Vagina (tissue), 2 donors: ENCODE measurements around the gene VMP1. TPM values are rescaled to one million over a fixed set of nuclear protein-coding genes. Genes with fewer than 3 reads are reported as not detected.

ENCODE experiments used
- DNase-seq, 2 donors: peaks; one replicate each; pipeline ENCODE4 v3.0.0-alpha.2; 2017; ENCODE audit errors: extremely low spot score in 2 of 2
- H3K27ac ChIP-seq: fragments of 200-600 bp; sonication (generic); one replicate; pipeline ENCODE4 v1.5.1; 2019
- H3K27me3 ChIP-seq: fragments of 200-600 bp; sonication (generic); one replicate; pipeline ENCODE4 v1.5.1; 2019
- H3K36me3 ChIP-seq, 2 donors: fragments of 200-600 bp; sonication (generic); one replicate each; pipeline ENCODE4 v1.5.1; 2017 to 2019
- H3K4me1 ChIP-seq: fragments of 200-600 bp; sonication (generic); one replicate; pipeline ENCODE4 v1.5.1; 2019
- H3K4me3 ChIP-seq, 2 donors: fragments of 200-600 bp; sonication (generic); 1 replicate in 1 of 2; 2 replicates in 1 of 2; pipeline ENCODE4 v1.5.1; 2016 to 2019
- H3K9me3 ChIP-seq: fragments of 200-600 bp; sonication (generic); one replicate; pipeline ENCODE4 v1.5.1; 2019
- CTCF ChIP-seq, 3 experiments: fragments of 450-650 bp in 2 of 3; fragments of 200-600 bp in 1 of 3; sonication (generic) in 1 of 3; IDR thresholded peaks; one replicate each; pipeline ENCODE4 v1.5.1; 2017 to 2019; ENCODE audit warnings: antibody characterized with exemption in 3 of 3, mild to moderate bottlenecking in 2 of 3, moderate library complexity in 2 of 3
- POLR2A ChIP-seq, 2 donors: fragments of 450-650 bp; IDR thresholded peaks; one replicate each; pipeline ENCODE4 v1.6.1; 2017; ENCODE audit warnings: antibody characterized with exemption in 2 of 2, mild to moderate bottlenecking in 2 of 2, moderate library complexity in 2 of 2
- POLR2AphosphoS5 ChIP-seq, 2 donors: sonication (generic); formaldehyde crosslinking; IDR thresholded peaks; one replicate each; pipeline ENCODE4 v1.9.0; 2017; ENCODE audit warnings: antibody characterized with exemption in 2 of 2, mild to moderate bottlenecking in 2 of 2, low read depth in 1 of 2; ENCODE audit not compliant: insufficient read depth in 1 of 2
- intact Hi-C: fragments of 100-400 bp; cut with DNase I; formaldehyde crosslinking; loops from one replicate; pipeline ENCODE4 v1.15.1; 2023
- total RNA-seq: library from RNA; depleted of rRNA; stranded (reverse); fragments of >200 nt; gene quantifications from one replicate; pipeline ENCODE4 v1.2.3, GENCODE V29; 2016

VMP1 gene
- total RNA-seq, 1 donor from 2014 or later = 380 TPM

DNA sequence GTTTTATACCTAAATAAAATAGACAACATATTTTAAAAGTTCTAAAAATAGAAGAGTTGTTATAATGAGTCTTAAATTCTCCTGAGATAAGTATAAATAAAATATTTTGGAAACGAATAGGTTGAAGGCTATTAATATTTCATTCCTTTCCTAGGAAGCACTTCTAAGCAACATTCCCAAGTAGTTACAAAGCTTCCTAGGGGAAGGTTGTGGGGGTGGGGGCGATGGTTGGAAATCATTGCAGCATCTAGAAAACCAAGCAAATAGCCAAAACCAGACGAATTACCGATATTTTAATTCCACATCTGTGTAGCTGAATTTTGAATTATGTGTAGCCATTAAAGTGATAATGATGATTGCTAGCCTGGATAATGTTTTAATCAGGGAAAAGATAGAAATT lies 27.1 kb upstream of the VMP1 start:
- no peaks in the 10 kb centered on the region for H3K9me3 ChIP-seq
- H3K36me3 ChIP-seq = peaks cover 4 to 95% of the 10 kb centered on the region in 2 donors
- no peak for DNase-seq
- H3K27ac ChIP-seq = no peak overlapping the region
- H3K4me1 ChIP-seq = no peaks in the 10 kb centered on the region
- intact Hi-C loops = no loop called here
- H3K4me3 ChIP-seq = no peak overlapping the region
- TF ChIP-seq POLR2AphosphoS5 (IDR thresholded peaks at IDR 0.05; ENCODE audit: insufficient read depth in 1 of 2, low read depth in 1 of 2) (no peak), POLR2A (IDR thresholded peaks at IDR 0.05) (no peak)
- H3K27me3 ChIP-seq = no peaks in the 10 kb centered on the region

GRCh38 chr17:59683283-59683682 lies 24.2 kb upstream of the VMP1 start:
- Histone ChIP-seq H3K36me3 (peaks cover 4 to 76% of the 10 kb centered on the region in 2 donors), H3K27ac (no peak overlapping the region), H3K27me3 (no peaks in the 10 kb centered on the region), H3K4me3 (no peak overlapping the region), H3K4me1 (no peaks in the 10 kb centered on the region), H3K9me3 (no peaks in the 10 kb centered on the region)
- intact Hi-C loops = no loop called here
- TF ChIP-seq POLR2A (IDR thresholded peaks at IDR 0.05) = no peak
- no peak for TF ChIP-seq POLR2AphosphoS5 (IDR thresholded peaks at IDR 0.05; ENCODE audit: insufficient read depth in 1 of 2, low read depth in 1 of 2)
- no peak for DNase-seq

DNA sequence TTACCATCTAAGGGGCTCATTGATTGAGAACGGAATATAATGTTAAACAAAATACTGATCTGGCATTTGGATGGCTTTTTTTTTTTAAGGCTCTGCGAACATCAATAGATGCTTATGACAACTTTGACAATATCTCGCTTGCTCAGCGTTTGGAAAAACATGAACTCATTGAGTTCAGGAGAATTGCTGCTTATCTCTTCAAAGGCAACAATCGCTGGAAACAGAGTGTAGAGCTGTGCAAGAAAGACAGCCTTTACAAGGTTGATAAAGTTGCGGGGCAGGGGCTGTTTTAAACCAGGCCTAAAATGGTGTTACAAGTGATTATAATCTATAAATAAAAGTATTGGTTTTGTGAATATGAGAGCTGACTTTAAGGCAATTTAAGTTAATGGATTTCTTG lies 22.5 kb upstream of the VMP1 start:
- Histone ChIP-seq H3K27me3 (no peaks in the 10 kb centered on the region), H3K36me3 (peaks cover 4 to 69% of the 10 kb centered on the region in 2 donors), H3K4me1 (no peaks in the 10 kb centered on the region), H3K27ac (no peak overlapping the region), H3K4me3 (no peak overlapping the region), H3K9me3 (no peaks in the 10 kb centered on the region)
- DNase-seq = no peak
- no peak for TF ChIP-seq CTCF (IDR thresholded peaks at IDR 0.05)
- intact Hi-C loops = no loop called here

- Histone ChIP-seq H3K27ac (no peak overlapping the region), H3K36me3 (peaks cover 0 to 58% of the 10 kb centered on the region in 2 donors), H3K9me3 (no peaks in the 10 kb centered on the region), H3K4me3 (no peak overlapping the region), H3K27me3 (no peaks in the 10 kb centered on the region), H3K4me1 (no peaks in the 10 kb centered on the region)
- intact Hi-C loops = no loop called here
- DNase-seq = no peak
- TF ChIP-seq POLR2AphosphoS5 (IDR thresholded peaks at IDR 0.05; ENCODE audit: insufficient read depth in 1 of 2, low read depth in 1 of 2) (no peak), CTCF (IDR thresholded peaks at IDR 0.05) (no peak), POLR2A (IDR thresholded peaks at IDR 0.05) (no peak)
These were observed 19.4 kb upstream of the VMP1 start for GRCh38 chr17:59688008-59688407.

GRCh38 chr17:59688496-59688895 lies 19.0 kb upstream of the VMP1 start:
- H3K4me1 ChIP-seq = no peaks in the 10 kb centered on the region
- intact Hi-C loops = no loop called here
- no peaks in the 10 kb centered on the region for H3K9me3 ChIP-seq
- no peak for TF ChIP-seq POLR2AphosphoS5 (IDR thresholded peaks at IDR 0.05; ENCODE audit: insufficient read depth in 1 of 2, low read depth in 1 of 2)
- no peak for TF ChIP-seq POLR2A (IDR thresholded peaks at IDR 0.05)
- no peak for TF ChIP-seq CTCF (IDR thresholded peaks at IDR 0.05)
- peaks cover 0 to 58% of the 10 kb centered on the region in 2 donors for H3K36me3 ChIP-seq
- no peak overlapping the region for H3K27ac ChIP-seq
- H3K27me3 ChIP-seq = no peaks in the 10 kb centered on the region
- H3K4me3 ChIP-seq = no peak overlapping the region
- DNase-seq = no peak

GRCh38 chr17:59693582-59693981 lies 13.9 kb upstream of the VMP1 start:
- no peaks in the 10 kb centered on the region for H3K9me3 ChIP-seq
- no peaks in the 10 kb centered on the region for H3K27me3 ChIP-seq
- no peak for TF ChIP-seq POLR2AphosphoS5 (IDR thresholded peaks at IDR 0.05; ENCODE audit: insufficient read depth in 1 of 2, low read depth in 1 of 2)
- TF ChIP-seq POLR2A (IDR thresholded peaks at IDR 0.05) = no peak
- TF ChIP-seq CTCF (IDR thresholded peaks at IDR 0.05) = no peak
- no peaks in the 10 kb centered on the region for H3K4me1 ChIP-seq
- no peak overlapping the region for H3K27ac ChIP-seq
- intact Hi-C loops = no loop called here
- H3K4me3 ChIP-seq = no peak overlapping the region
- DNase-seq = no peak
- H3K36me3 ChIP-seq = peaks cover 0 to 59% of the 10 kb centered on the region in 2 donors
